ENCODE data around the gene NQO1.

NQO1 gene

GRCh38 chr16:69680358-69680757, 46.0 kb downstream of the NQO1 start:
- H3K4me3 ChIP-seq, result no peak overlapping the region
- H3K36me3 ChIP-seq (ENCODE audit: insufficient read depth, low read length), result peaks cover 5% of the 10 kb centered on the region; the same call in 1 of the 2 replicates
- H3K9ac ChIP-seq (ENCODE audit: insufficient read length), result no peak overlapping the region
- H3K9me3 ChIP-seq (ENCODE audit: low read depth, low read length), result no peaks in the 10 kb centered on the region
- TF ChIP-seq POLR2AphosphoS5 (IDR thresholded peaks at IDR 0.05; ENCODE audit: borderline replicate concordance, low read depth, low read length) (no peak), EZH2 (IDR thresholded peaks at IDR 0.05) (no peak), FOXP2 (optimal IDR thresholded peaks at IDR 0.05; ENCODE audit: control extremely low read depth, extremely low read length, insufficient read depth) (no peak)
- no peak overlapping the region for H3K27ac ChIP-seq
- no peak for DNase-seq (ENCODE audit: low read depth, low spot score)

- no peak for DNase-seq (ENCODE audit: low read depth, low spot score)
- TF ChIP-seq POLR2AphosphoS5 (IDR thresholded peaks at IDR 0.05; ENCODE audit: borderline replicate concordance, low read depth, low read length), result no peak
- H3K4me3 ChIP-seq, result no peak overlapping the region
- H3K27ac ChIP-seq, result peak overlapping the region; percentile 25; the same call in 1 of the 2 replicates
- no peaks in the 10 kb centered on the region for H3K9me3 ChIP-seq (ENCODE audit: low read depth, low read length)
- H3K36me3 ChIP-seq (ENCODE audit: insufficient read depth, low read length), result peaks cover 7% of the 10 kb centered on the region; the same call in 1 of the 2 replicates
- H3K9ac ChIP-seq (ENCODE audit: insufficient read length), result no peak overlapping the region
Observed at GRCh38 chr16:69672998-69673713, 53.2 kb downstream of the NQO1 start.

GRCh38 chr16:69672315-69672997, 53.9 kb downstream of the NQO1 start:
- no peak overlapping the region for H3K4me3 ChIP-seq
- peaks cover 6% of the 10 kb centered on the region; the same call in 1 of the 2 replicates for H3K36me3 ChIP-seq (ENCODE audit: insufficient read depth, low read length)
- no peak for DNase-seq (ENCODE audit: low read depth, low spot score)
- no peaks in the 10 kb centered on the region for H3K9me3 ChIP-seq (ENCODE audit: low read depth, low read length)
- TF ChIP-seq FOXP2 (optimal IDR thresholded peaks at IDR 0.05; ENCODE audit: control extremely low read depth, extremely low read length, insufficient read depth), result no peak
- TF ChIP-seq POLR2AphosphoS5 (IDR thresholded peaks at IDR 0.05; ENCODE audit: borderline replicate concordance, low read depth, low read length), result no peak
- no peak for TF ChIP-seq EZH2 (IDR thresholded peaks at IDR 0.05)
- H3K27ac ChIP-seq, result peak overlapping the region; percentile 25; the same call in 1 of the 2 replicates
- H3K9ac ChIP-seq (ENCODE audit: insufficient read length), result no peak overlapping the region

DNA sequence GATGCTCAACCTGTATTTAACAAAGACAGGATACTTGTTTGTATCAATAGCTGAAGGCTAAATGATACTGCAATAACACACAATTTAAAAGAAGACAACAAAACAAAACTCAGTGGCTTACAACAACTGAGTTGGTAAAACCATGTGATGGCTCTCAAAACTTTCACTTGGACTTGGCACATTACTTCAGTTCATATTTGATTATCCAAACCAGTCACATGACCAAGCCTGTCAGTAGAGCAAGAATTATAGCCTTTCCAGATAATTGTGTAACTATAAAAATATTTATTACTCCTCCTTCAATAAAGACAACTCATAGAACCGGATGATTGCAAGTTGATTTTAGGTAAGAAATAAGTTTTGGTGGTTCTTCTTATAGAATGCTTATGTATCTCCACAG, 56.8 kb downstream of the NQO1 start:
- no peak for DNase-seq (ENCODE audit: low read depth, low spot score)

GRCh38 chr16:69663846-69664245, 62.5 kb downstream of the NQO1 start:
- Histone ChIP-seq H3K9ac (ENCODE audit: insufficient read length) (no peak overlapping the region), H3K4me3 (no peak overlapping the region), H3K27ac (no peak overlapping the region), H3K36me3 (ENCODE audit: insufficient read depth, low read length) (no peaks in the 10 kb centered on the region), H3K9me3 (ENCODE audit: low read depth, low read length) (no peaks in the 10 kb centered on the region)
- no peak for DNase-seq (ENCODE audit: low read depth, low spot score)
- TF ChIP-seq EZH2 (IDR thresholded peaks at IDR 0.05) (no peak), FOXP2 (optimal IDR thresholded peaks at IDR 0.05; ENCODE audit: control extremely low read depth, extremely low read length, insufficient read depth) (no peak), POLR2AphosphoS5 (IDR thresholded peaks at IDR 0.05; ENCODE audit: borderline replicate concordance, low read depth, low read length) (no peak)

More for the DNA sequence above, 56.8 kb downstream of the NQO1 start:
- Histone ChIP-seq H3K4me3 (no peak overlapping the region), H3K36me3 (ENCODE audit: insufficient read depth, low read length) (peaks cover 3% of the 10 kb centered on the region; the same call in 1 of the 2 replicates), H3K27ac (0 out of 2 replicates have a peak overlapping the region, but pooled peaks have one; percentile 9), H3K9ac (ENCODE audit: insufficient read length) (no peak overlapping the region), H3K9me3 (ENCODE audit: low read depth, low read length) (no peaks in the 10 kb centered on the region)
- TF ChIP-seq FOXP2 (optimal IDR thresholded peaks at IDR 0.05; ENCODE audit: control extremely low read depth, extremely low read length, insufficient read depth), result no peak
- TF ChIP-seq EZH2 (IDR thresholded peaks at IDR 0.05), result no peak
- no peak for TF ChIP-seq POLR2AphosphoS5 (IDR thresholded peaks at IDR 0.05; ENCODE audit: borderline replicate concordance, low read depth, low read length)

DNA sequence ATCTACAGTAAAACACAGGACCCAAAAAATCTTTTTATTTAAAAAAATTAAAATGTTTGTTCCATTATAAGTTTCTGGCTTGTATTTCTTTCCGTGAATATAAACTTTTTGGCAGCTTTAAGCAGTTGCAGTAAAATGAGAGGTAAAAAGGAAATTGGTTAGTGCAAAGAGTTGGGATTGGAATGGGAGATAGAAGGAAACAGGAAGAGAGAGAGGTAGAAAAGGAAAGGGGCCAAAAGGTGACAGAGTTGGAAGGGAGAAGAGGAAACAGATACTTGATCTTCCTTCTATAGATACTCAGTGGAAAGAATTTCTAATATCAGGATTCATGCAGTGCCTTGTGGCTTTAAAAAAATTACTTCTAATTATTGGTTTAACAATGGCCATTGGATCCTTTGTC, 63.5 kb downstream of the NQO1 start:
- H3K27ac ChIP-seq, result no peak overlapping the region
- no peaks in the 10 kb centered on the region for H3K36me3 ChIP-seq (ENCODE audit: insufficient read depth, low read length)
- H3K9ac ChIP-seq (ENCODE audit: insufficient read length), result no peak overlapping the region
- no peak overlapping the region for H3K4me3 ChIP-seq
- DNase-seq (ENCODE audit: low read depth, low spot score), result no peak
- H3K9me3 ChIP-seq (ENCODE audit: low read depth, low read length), result no peaks in the 10 kb centered on the region
- TF ChIP-seq FOXP2 (optimal IDR thresholded peaks at IDR 0.05; ENCODE audit: control extremely low read depth, extremely low read length, insufficient read depth) (no peak), EZH2 (IDR thresholded peaks at IDR 0.05) (no peak), POLR2AphosphoS5 (IDR thresholded peaks at IDR 0.05; ENCODE audit: borderline replicate concordance, low read depth, low read length) (no peak)

- Histone ChIP-seq H3K9me3 (ENCODE audit: low read depth, low read length) (no peaks in the 10 kb centered on the region), H3K4me3 (no peak overlapping the region), H3K27ac (no peak overlapping the region), H3K9ac (ENCODE audit: insufficient read length) (no peak overlapping the region), H3K36me3 (ENCODE audit: insufficient read depth, low read length) (no peaks in the 10 kb centered on the region; the same call in 1 of the 2 replicates)
- no peak for DNase-seq (ENCODE audit: low read depth, low spot score)
- TF ChIP-seq EZH2 (IDR thresholded peaks at IDR 0.05), result no peak
- TF ChIP-seq POLR2AphosphoS5 (IDR thresholded peaks at IDR 0.05; ENCODE audit: borderline replicate concordance, low read depth, low read length), result no peak
- TF ChIP-seq FOXP2 (optimal IDR thresholded peaks at IDR 0.05; ENCODE audit: control extremely low read depth, extremely low read length, insufficient read depth), result no peak
Observed at GRCh38 chr16:69660166-69660565, 66.2 kb downstream of the NQO1 start.
